ENCODE measurements around the gene ZEB1. TPM values are rescaled to one million over a fixed set of nuclear protein-coding genes. Genes with fewer than 3 reads are reported as not detected.

ZEB1 gene
- total RNA-seq, 5 donors from 2014 or later (not counting 1 experiment from before 2014, with no cell fraction given): 39.9 to 125 (median 48.4) TPM

GRCh38 chr10:31484431-31485135, 165.6 kb downstream of the ZEB1 start:
- ChIA-PET CTCF (interaction anchor here in 1 of 2 donors (1.4 kb wide), 1 partner anchor 13 kb away, joined by 4 read pairs; no protein-coding TSS in a partner anchor), POLR2A (no interaction called here)
- no peaks in the 10 kb centered on the region for H3K9me3 ChIP-seq
- no peaks in the 10 kb centered on the region for H3K27me3 Mint-ChIP-seq
- H3K27ac ChIP-seq (ENCODE audit: low read length): no peak overlapping the region
- DNase-seq (no peak), ATAC-seq (replicated peaks in 1 of 4) (no peak)
- H3K9me3 Mint-ChIP-seq: peaks cover 0 to 34% (median 8%) of the 10 kb centered on the region in 3 donors
- no CpG with 5 or more reads among the region's 4 CpGs for WGBS (ENCODE audit: insufficient coverage)
- H3K4me1 Mint-ChIP-seq: peaks cover 0 to 9% (median 4%) of the 10 kb centered on the region in 3 donors
- no peaks in the 10 kb centered on the region for H3K36me3 ChIP-seq (ENCODE audit: control insufficient read depth in 2 of 2, extremely low read depth in 1 of 2, insufficient read depth in 1 of 2, low read length in 1 of 2)
- no peaks in the 10 kb centered on the region for H3K27me3 ChIP-seq (replicated peaks in 1 of 2; ENCODE audit: control insufficient read depth in 2 of 2, extremely low read depth in 1 of 2, insufficient read depth in 2 of 2, low read length in 1 of 2)
- H3K4me3 Mint-ChIP-seq: no peak overlapping the region
- peaks cover 28% of the 10 kb centered on the region for H3K36me3 Mint-ChIP-seq
- H3K27ac Mint-ChIP-seq: no peak overlapping the region
- no peaks in the 10 kb centered on the region for H3K4me1 ChIP-seq (ENCODE audit: control insufficient read depth in 1 of 2, extremely low read depth in 1 of 2, insufficient read depth in 2 of 2, low read length in 2 of 2)
- H3K4me3 ChIP-seq (ENCODE audit: control insufficient read depth in 1 of 2, extremely low read depth in 1 of 2, low read length in 1 of 2): no peak overlapping the region

- Histone ChIP-seq H3K27ac (ENCODE audit: low read length) (no peak overlapping the region), H3K27me3 (replicated peaks in 1 of 2; ENCODE audit: control insufficient read depth in 2 of 2, extremely low read depth in 1 of 2, insufficient read depth in 2 of 2, low read length in 1 of 2) (no peaks in the 10 kb centered on the region), H3K9me3 (no peaks in the 10 kb centered on the region), H3K36me3 (ENCODE audit: control insufficient read depth in 2 of 2, extremely low read depth in 1 of 2, insufficient read depth in 1 of 2, low read length in 1 of 2) (no peaks in the 10 kb centered on the region), H3K4me1 (ENCODE audit: control insufficient read depth in 1 of 2, extremely low read depth in 1 of 2, insufficient read depth in 2 of 2, low read length in 2 of 2) (no peaks in the 10 kb centered on the region), H3K4me3 (ENCODE audit: control insufficient read depth in 1 of 2, extremely low read depth in 1 of 2, low read length in 1 of 2) (no peak overlapping the region)
- POLR2A ChIA-PET: interaction anchor here in 1 of 2 donors (0.5 kb wide), 1 partner anchor 774 kb away, joined by 5 read pairs; no protein-coding TSS in a partner anchor
- CTCF ChIA-PET: interaction anchor here (0.6 to 1.3 kb wide), 13 partner anchors 12 to 803 kb away, joined by 3 to 21 read pairs (median 4); partner anchors contain the start of gene ZNF438 (in 1 of the 2)
- Mint-ChIP-seq H3K9me3 (peaks cover 0 to 23% (median under 1%) of the 10 kb centered on the region in 3 donors), H3K36me3 (peaks cover 16% of the 10 kb centered on the region), H3K27ac (no peak overlapping the region), H3K4me3 (no peak overlapping the region), H3K4me1 (peaks cover 0 to 4% (median 3%) of the 10 kb centered on the region in 3 donors), H3K27me3 (no peaks in the 10 kb centered on the region)
- DNase-seq (peak in 9 of 35 experiments; percentile 5 to 61 (median 12)), ATAC-seq (replicated peaks in 1 of 4) (peak in 3 of 4 experiments; percentile 17 to 59 (median 52))
- no CpG with 5 or more reads among the region's 1 CpG for WGBS (ENCODE audit: insufficient coverage)
Measured at GRCh38 chr10:31490858-31491504, 172.0 kb downstream of the ZEB1 start.

GRCh38 chr10:31507427-31507826, 188.4 kb downstream of the ZEB1 start:
- H3K27ac ChIP-seq (ENCODE audit: low read length): no peak overlapping the region

GRCh38 chr10:31508234-31508633, 189.2 kb downstream of the ZEB1 start:
- peaks cover 5 to 19% (median 8%) of the 10 kb centered on the region in 3 donors for H3K4me1 Mint-ChIP-seq
- no peak overlapping the region for H3K4me3 ChIP-seq (ENCODE audit: control insufficient read depth in 1 of 2, extremely low read depth in 1 of 2, low read length in 1 of 2)
- no peaks in the 10 kb centered on the region for H3K27me3 Mint-ChIP-seq
- no peak for ATAC-seq (replicated peaks in 1 of 4)
- no peak for DNase-seq
- H3K4me3 Mint-ChIP-seq: no peak overlapping the region
- 100% methylated on average over 4 of the region's 4 CpGs for WGBS (ENCODE audit: insufficient coverage)
- ChIA-PET POLR2A (no interaction called here), CTCF (no interaction called here)
- no peak overlapping the region for H3K27ac Mint-ChIP-seq
- peaks cover 5 to 51% of the 10 kb centered on the region in 2 donors for H3K36me3 ChIP-seq (ENCODE audit: control insufficient read depth in 2 of 2, extremely low read depth in 1 of 2, insufficient read depth in 1 of 2, low read length in 1 of 2)
- no peaks in the 10 kb centered on the region for H3K27me3 ChIP-seq (replicated peaks in 1 of 2; ENCODE audit: control insufficient read depth in 2 of 2, extremely low read depth in 1 of 2, insufficient read depth in 2 of 2, low read length in 1 of 2)
- peaks cover 0 to 13% of the 10 kb centered on the region in 2 experiments for H3K4me1 ChIP-seq (ENCODE audit: control insufficient read depth in 1 of 2, extremely low read depth in 1 of 2, insufficient read depth in 2 of 2, low read length in 2 of 2)
- peaks cover 6% of the 10 kb centered on the region for H3K9me3 ChIP-seq
- H3K9me3 Mint-ChIP-seq: peaks cover 34 to 46% (median 35%) of the 10 kb centered on the region in 3 donors
- no peak overlapping the region for H3K27ac ChIP-seq (ENCODE audit: low read length)
- peaks cover 67% of the 10 kb centered on the region for H3K36me3 Mint-ChIP-seq

More at GRCh38 chr10:31507427-31507826, 188.4 kb downstream of the ZEB1 start:
- WGBS (ENCODE audit: insufficient coverage): no CpG with 5 or more reads among the region's 2 CpGs
- Histone ChIP-seq H3K27me3 (replicated peaks in 1 of 2; ENCODE audit: control insufficient read depth in 2 of 2, extremely low read depth in 1 of 2, insufficient read depth in 2 of 2, low read length in 1 of 2) (no peaks in the 10 kb centered on the region), H3K9me3 (peaks cover 6% of the 10 kb centered on the region), H3K4me3 (ENCODE audit: control insufficient read depth in 1 of 2, extremely low read depth in 1 of 2, low read length in 1 of 2) (no peak overlapping the region), H3K36me3 (ENCODE audit: control insufficient read depth in 2 of 2, extremely low read depth in 1 of 2, insufficient read depth in 1 of 2, low read length in 1 of 2) (peaks cover 0 to 49% of the 10 kb centered on the region in 2 donors), H3K4me1 (ENCODE audit: control insufficient read depth in 1 of 2, extremely low read depth in 1 of 2, insufficient read depth in 2 of 2, low read length in 2 of 2) (peaks cover 0 to 13% of the 10 kb centered on the region in 2 experiments)
- POLR2A ChIA-PET: no interaction called here
- no peak overlapping the region for H3K27ac Mint-ChIP-seq
- H3K9me3 Mint-ChIP-seq: peaks cover 34 to 46% (median 35%) of the 10 kb centered on the region in 3 donors
- DNase-seq (no peak), ATAC-seq (replicated peaks in 1 of 4) (no peak)
- H3K4me1 Mint-ChIP-seq: peaks cover 5 to 19% (median 8%) of the 10 kb centered on the region in 3 donors
- no peaks in the 10 kb centered on the region for H3K27me3 Mint-ChIP-seq
- CTCF ChIA-PET: no interaction called here
- H3K36me3 Mint-ChIP-seq: peaks cover 71% of the 10 kb centered on the region
- no peak overlapping the region for H3K4me3 Mint-ChIP-seq

- H3K4me3 Mint-ChIP-seq: no peak overlapping the region
- no peaks in the 10 kb centered on the region for H3K27me3 Mint-ChIP-seq
- WGBS (ENCODE audit: insufficient coverage): 100% methylated on average over 3 of the region's 5 CpGs
- H3K9me3 ChIP-seq: peaks cover 6% of the 10 kb centered on the region
- peaks cover 29 to 41% (median 29%) of the 10 kb centered on the region in 3 donors for H3K9me3 Mint-ChIP-seq
- ATAC-seq (replicated peaks in 1 of 4) (no peak), DNase-seq (no peak)
- H3K4me1 Mint-ChIP-seq: peaks cover 5 to 17% (median 8%) of the 10 kb centered on the region in 3 donors
- ChIA-PET POLR2A (no interaction called here), CTCF (no interaction called here)
- H3K4me1 ChIP-seq (ENCODE audit: control insufficient read depth in 1 of 2, extremely low read depth in 1 of 2, insufficient read depth in 2 of 2, low read length in 2 of 2): peaks cover 0 to 13% of the 10 kb centered on the region in 2 experiments
- H3K36me3 ChIP-seq (ENCODE audit: control insufficient read depth in 2 of 2, extremely low read depth in 1 of 2, insufficient read depth in 1 of 2, low read length in 1 of 2): peaks cover 5 to 49% of the 10 kb centered on the region in 2 donors
- no peaks in the 10 kb centered on the region for H3K27me3 ChIP-seq (replicated peaks in 1 of 2; ENCODE audit: control insufficient read depth in 2 of 2, extremely low read depth in 1 of 2, insufficient read depth in 2 of 2, low read length in 1 of 2)
- peaks cover 61% of the 10 kb centered on the region for H3K36me3 Mint-ChIP-seq
- H3K4me3 ChIP-seq (ENCODE audit: control insufficient read depth in 1 of 2, extremely low read depth in 1 of 2, low read length in 1 of 2): no peak overlapping the region
- H3K27ac ChIP-seq (ENCODE audit: low read length): no peak overlapping the region
- no peak overlapping the region for H3K27ac Mint-ChIP-seq
Measured at GRCh38 chr10:31508882-31509281, 189.9 kb downstream of the ZEB1 start.

- H3K36me3 ChIP-seq (ENCODE audit: control insufficient read depth in 2 of 2, extremely low read depth in 1 of 2, insufficient read depth in 1 of 2, low read length in 1 of 2): peaks cover 5 to 54% of the 10 kb centered on the region in 2 donors
- peaks cover 6% of the 10 kb centered on the region for H3K9me3 ChIP-seq
- Mint-ChIP-seq H3K4me3 (no peak overlapping the region), H3K36me3 (peaks cover 58% of the 10 kb centered on the region), H3K9me3 (peaks cover 19 to 30% (median 19%) of the 10 kb centered on the region in 3 donors), H3K4me1 (peaks cover 5 to 13% (median 8%) of the 10 kb centered on the region in 3 donors), H3K27ac (no peak overlapping the region), H3K27me3 (no peaks in the 10 kb centered on the region)
- H3K4me1 ChIP-seq (ENCODE audit: control insufficient read depth in 1 of 2, extremely low read depth in 1 of 2, insufficient read depth in 2 of 2, low read length in 2 of 2): peaks cover 0 to 13% of the 10 kb centered on the region in 2 experiments
- DNase-seq (no peak), ATAC-seq (replicated peaks in 1 of 4) (no peak)
- no peak overlapping the region for H3K4me3 ChIP-seq (ENCODE audit: control insufficient read depth in 1 of 2, extremely low read depth in 1 of 2, low read length in 1 of 2)
- CTCF ChIA-PET: no interaction called here
- H3K27ac ChIP-seq (ENCODE audit: low read length): no peak overlapping the region
- POLR2A ChIA-PET: no interaction called here
- no peaks in the 10 kb centered on the region for H3K27me3 ChIP-seq (replicated peaks in 1 of 2; ENCODE audit: control insufficient read depth in 2 of 2, extremely low read depth in 1 of 2, insufficient read depth in 2 of 2, low read length in 1 of 2)
Measured at GRCh38 chr10:31509989-31510388, 191.0 kb downstream of the ZEB1 start.

Measured in T-cell (primary cell).